ENCODE measurements around the gene DSTYK. TPM values are rescaled to one million over a fixed set of nuclear protein-coding genes. Genes with fewer than 3 reads are reported as not detected.

The DSTYK gene
- total and polyA plus RNA-seq, 8 donors = 2.9 to 9.0 (median 4.4) TPM

DNA sequence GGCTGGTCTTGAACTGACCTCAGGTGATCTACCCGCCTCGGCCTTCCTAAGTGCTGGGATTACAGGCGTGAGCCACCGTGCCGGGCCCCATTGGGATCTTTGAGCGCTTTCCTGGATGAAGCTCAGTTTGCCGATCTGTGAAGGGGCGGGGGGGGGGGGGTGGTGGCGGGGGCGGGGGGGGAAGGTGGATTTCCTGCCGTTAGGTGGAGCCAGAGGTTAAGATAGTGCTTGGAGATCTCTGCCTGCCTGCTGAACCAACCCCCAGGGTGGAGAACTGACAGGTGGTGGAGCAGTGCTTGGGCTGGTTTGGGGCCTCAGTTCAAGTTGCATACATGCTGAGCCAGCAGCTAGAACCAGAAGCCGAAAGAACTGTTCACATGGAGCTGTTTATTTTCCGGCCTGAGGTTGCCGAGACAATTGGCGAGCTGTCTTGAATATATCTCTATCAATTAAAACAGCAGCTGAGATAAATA is 17.9 kb upstream of the DSTYK start:
- 0% methylated on average over 12 to 14 of the region's 15 CpGs for WGBS, 2 donors

GRCh38 chr1:205228093-205228521 is 16.6 kb upstream of the DSTYK start:
- no peaks in the 10 kb centered on the region for H3K9me3 ChIP-seq
- ATAC-seq = peak in 1 of 4 donors; percentile 2
- no peaks in the 10 kb centered on the region for H3K36me3 ChIP-seq
- peak in 3 of 6 donors; percentile 9 to 63 (median 31) for DNase-seq
- no peak for FAIRE-seq
- H3K27me3 ChIP-seq = no peaks in the 10 kb centered on the region
- no peak for TF ChIP-seq CTCF (IDR thresholded peaks at IDR 0.05)
- peak overlapping the region; percentile 26 to 59 (median 45) for H3K4me3 ChIP-seq
- H3K27ac ChIP-seq = no peak overlapping the region
- intact Hi-C loops (cut with DNase I) = no loop called here
- peaks cover 0 to 10% (median 3%) of the 10 kb centered on the region in 3 donors for H3K4me1 ChIP-seq
- WGBS, 2 donors = 1% methylated on average over 18 to 27 of the region's 27 CpGs

More for the DNA sequence above, 17.9 kb upstream of the DSTYK start:
- FAIRE-seq = no peak
- peak overlapping the region in 2 of 4 donors; percentile 51 to 59 for H3K4me3 ChIP-seq
- peaks cover 0 to 10% (median 3%) of the 10 kb centered on the region in 3 donors for H3K4me1 ChIP-seq
- H3K36me3 ChIP-seq = no peaks in the 10 kb centered on the region
- peak overlapping the region in 3 of 4 donors; percentile 20 to 50 (median 22) for H3K27ac ChIP-seq
- no peaks in the 10 kb centered on the region for H3K9me3 ChIP-seq
- TF ChIP-seq CTCF (IDR thresholded peaks at IDR 0.05) = no peak
- intact Hi-C loops (cut with DNase I) = no loop called here
- H3K27me3 ChIP-seq = no peaks in the 10 kb centered on the region
- ATAC-seq = peak; percentile 78 to 90 (median 85)
- peak in 4 of 6 donors; percentile 67 to 77 (median 74) for DNase-seq

DNA sequence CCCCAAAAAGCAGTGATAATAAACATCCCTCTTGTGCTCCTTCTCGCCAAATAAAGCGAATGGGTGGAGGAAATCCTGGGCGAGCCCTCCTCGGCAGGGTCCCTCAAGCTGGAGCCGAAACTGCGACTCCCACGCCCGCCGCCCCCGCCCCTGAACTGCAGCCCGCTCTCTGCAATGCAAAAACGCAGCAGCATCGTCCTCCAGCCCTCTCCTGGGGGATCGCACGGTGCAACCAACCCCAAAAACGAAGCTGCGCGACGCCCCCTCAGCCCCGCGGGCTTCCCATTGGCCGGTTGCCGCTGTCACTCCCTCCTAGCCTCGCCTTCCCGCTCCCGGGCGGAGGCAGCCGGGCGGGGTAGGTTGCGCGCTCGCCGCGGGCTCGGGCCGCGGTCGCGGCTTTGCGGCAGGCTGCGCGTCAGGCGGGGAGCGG is 16.1 kb upstream of the DSTYK start, which contains the start of gene TMCC2:
Gene TMCC2, plus strand, starts transcription at position 363 of the 430 bp plus-strand sequence. CDS start 619 bp downstream, outside the sequence.
- Histone ChIP-seq H3K4me3 (peak within 1 kb of the TSS; percentile 28 to 59 (median 45)), H3K27ac (no peak within 1 kb of the TSS), H3K27me3 (no peaks in the 10 kb centered on the region), H3K36me3 (no peaks in the 10 kb centered on the region), H3K4me1 (peaks cover 0 to 10% (median 3%) of the 10 kb centered on the region in 3 donors), H3K9me3 (no peaks in the 10 kb centered on the region)
- FAIRE-seq = no peak
- 0 to 1% methylated on average over 42 to 44 of the region's 44 CpGs for WGBS, 2 donors
- TF ChIP-seq CTCF (IDR thresholded peaks at IDR 0.05) = no peak
- intact Hi-C loops (cut with DNase I) = no loop called here
- peak; percentile 80 to 91 (median 85) for DNase-seq
- ATAC-seq = peak; percentile 78 to 89 (median 86)

- peaks cover 0 to 10% (median 3%) of the 10 kb centered on the region in 3 donors for H3K4me1 ChIP-seq
- peak in 1 of 4 donors; percentile 5 for ATAC-seq
- no peak for DNase-seq
- no peaks in the 10 kb centered on the region for H3K9me3 ChIP-seq
- H3K27ac ChIP-seq = no peak overlapping the region
- intact Hi-C loops (cut with DNase I) = no loop called here
- H3K4me3 ChIP-seq = peak overlapping the region; percentile 28 to 59 (median 45)
- H3K36me3 ChIP-seq = no peaks in the 10 kb centered on the region
- no peak for TF ChIP-seq CTCF (IDR thresholded peaks at IDR 0.05)
- 11 to 16% methylated on average over 8 of the region's 8 CpGs for WGBS, 2 donors
- no peaks in the 10 kb centered on the region for H3K27me3 ChIP-seq
- FAIRE-seq = no peak
Observed at GRCh38 chr1:205226868-205227583, 15.5 kb upstream of the DSTYK start.
